ENCODE measurements around the gene ETS1.

The ETS1 gene

DNA sequence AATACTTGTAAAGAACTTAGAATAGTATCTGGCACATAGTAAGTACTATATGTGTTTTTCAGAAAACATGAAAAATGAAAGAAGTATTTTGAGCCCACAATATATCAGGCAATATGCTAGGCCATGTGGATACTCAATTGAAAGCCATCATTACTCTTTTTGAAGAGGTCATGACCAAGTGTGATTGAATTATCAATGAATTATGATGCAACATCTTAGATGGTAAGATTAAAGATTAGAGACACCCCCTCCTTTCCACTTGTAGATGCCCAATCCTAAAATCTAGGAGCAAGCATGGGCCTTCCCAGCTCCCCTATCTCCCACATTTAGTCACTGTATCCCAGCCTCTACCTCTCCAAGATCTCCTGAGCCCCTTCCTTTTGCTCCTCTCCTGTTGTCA lies 154.4 kb downstream of the ETS1 start:
- no peak for DNase-seq (ENCODE audit: low read depth)
- Histone ChIP-seq H3K4me1 (ENCODE audit: control insufficient read depth, insufficient read depth, low read length) (peaks cover 15% of the 10 kb centered on the region), H3K4me3 (ENCODE audit: low read length) (no peak overlapping the region), H3K9me3 (ENCODE audit: control insufficient read depth, low read length) (no peaks in the 10 kb centered on the region), H3K27me3 (replicated peaks; ENCODE audit: control insufficient read depth, insufficient read depth, low read length) (no peaks in the 10 kb centered on the region), H3K9ac (ENCODE audit: low read length) (no peak overlapping the region), H3K36me3 (ENCODE audit: control insufficient read depth, insufficient read depth, low read length, severe bottlenecking) (no peaks in the 10 kb centered on the region)

- no peak for DNase-seq (ENCODE audit: low read depth)
- Histone ChIP-seq H3K4me3 (ENCODE audit: low read length) (no peak overlapping the region), H3K4me1 (ENCODE audit: control insufficient read depth, insufficient read depth, low read length) (peaks cover 11% of the 10 kb centered on the region), H3K9ac (ENCODE audit: low read length) (no peak overlapping the region), H3K36me3 (ENCODE audit: control insufficient read depth, insufficient read depth, low read length, severe bottlenecking) (no peaks in the 10 kb centered on the region), H3K27me3 (replicated peaks; ENCODE audit: control insufficient read depth, insufficient read depth, low read length) (no peaks in the 10 kb centered on the region), H3K9me3 (ENCODE audit: control insufficient read depth, low read length) (no peaks in the 10 kb centered on the region)
Observed at GRCh38 chr11:128431931-128432330, 155.4 kb downstream of the ETS1 start.

GRCh38 chr11:128428935-128429334 lies 158.4 kb downstream of the ETS1 start:
- Histone ChIP-seq H3K4me3 (ENCODE audit: low read length) (no peak overlapping the region), H3K9me3 (ENCODE audit: control insufficient read depth, low read length) (no peaks in the 10 kb centered on the region), H3K9ac (ENCODE audit: low read length) (no peak overlapping the region), H3K36me3 (ENCODE audit: control insufficient read depth, insufficient read depth, low read length, severe bottlenecking) (no peaks in the 10 kb centered on the region), H3K27me3 (replicated peaks; ENCODE audit: control insufficient read depth, insufficient read depth, low read length) (no peaks in the 10 kb centered on the region), H3K4me1 (ENCODE audit: control insufficient read depth, insufficient read depth, low read length) (peaks cover 14% of the 10 kb centered on the region)
- no peak for DNase-seq (ENCODE audit: low read depth)

GRCh38 chr11:128424851-128425285 lies 162.5 kb downstream of the ETS1 start:
- no peaks in the 10 kb centered on the region for H3K36me3 ChIP-seq (ENCODE audit: control insufficient read depth, insufficient read depth, low read length, severe bottlenecking)
- no peak for DNase-seq (ENCODE audit: low read depth)
- peaks cover 31% of the 10 kb centered on the region for H3K4me1 ChIP-seq (ENCODE audit: control insufficient read depth, insufficient read depth, low read length)
- no peak overlapping the region for H3K4me3 ChIP-seq (ENCODE audit: low read length)
- H3K27me3 ChIP-seq (replicated peaks; ENCODE audit: control insufficient read depth, insufficient read depth, low read length): no peaks in the 10 kb centered on the region
- no peak overlapping the region for H3K9ac ChIP-seq (ENCODE audit: low read length)
- no peaks in the 10 kb centered on the region for H3K9me3 ChIP-seq (ENCODE audit: control insufficient read depth, low read length)

- H3K4me1 ChIP-seq (ENCODE audit: control insufficient read depth, insufficient read depth, low read length): peaks cover 31% of the 10 kb centered on the region
- H3K9ac ChIP-seq (ENCODE audit: low read length): no peak overlapping the region
- H3K4me3 ChIP-seq (ENCODE audit: low read length): no peak overlapping the region
- H3K36me3 ChIP-seq (ENCODE audit: control insufficient read depth, insufficient read depth, low read length, severe bottlenecking): no peaks in the 10 kb centered on the region
- no peaks in the 10 kb centered on the region for H3K9me3 ChIP-seq (ENCODE audit: control insufficient read depth, low read length)
- no peaks in the 10 kb centered on the region for H3K27me3 ChIP-seq (replicated peaks; ENCODE audit: control insufficient read depth, insufficient read depth, low read length)
- DNase-seq (ENCODE audit: low read depth): no peak
Observed at GRCh38 chr11:128424271-128424711, 163.1 kb downstream of the ETS1 start.

- Histone ChIP-seq H3K36me3 (ENCODE audit: control insufficient read depth, insufficient read depth, low read length, severe bottlenecking) (no peaks in the 10 kb centered on the region), H3K4me3 (ENCODE audit: low read length) (no peak overlapping the region), H3K4me1 (ENCODE audit: control insufficient read depth, insufficient read depth, low read length) (peaks cover 32% of the 10 kb centered on the region), H3K9me3 (ENCODE audit: control insufficient read depth, low read length) (no peaks in the 10 kb centered on the region), H3K27me3 (replicated peaks; ENCODE audit: control insufficient read depth, insufficient read depth, low read length) (no peaks in the 10 kb centered on the region), H3K9ac (ENCODE audit: low read length) (no peak overlapping the region)
- DNase-seq (ENCODE audit: low read depth): no peak
Observed at GRCh38 chr11:128422576-128423370, 164.6 kb downstream of the ETS1 start.

DNA sequence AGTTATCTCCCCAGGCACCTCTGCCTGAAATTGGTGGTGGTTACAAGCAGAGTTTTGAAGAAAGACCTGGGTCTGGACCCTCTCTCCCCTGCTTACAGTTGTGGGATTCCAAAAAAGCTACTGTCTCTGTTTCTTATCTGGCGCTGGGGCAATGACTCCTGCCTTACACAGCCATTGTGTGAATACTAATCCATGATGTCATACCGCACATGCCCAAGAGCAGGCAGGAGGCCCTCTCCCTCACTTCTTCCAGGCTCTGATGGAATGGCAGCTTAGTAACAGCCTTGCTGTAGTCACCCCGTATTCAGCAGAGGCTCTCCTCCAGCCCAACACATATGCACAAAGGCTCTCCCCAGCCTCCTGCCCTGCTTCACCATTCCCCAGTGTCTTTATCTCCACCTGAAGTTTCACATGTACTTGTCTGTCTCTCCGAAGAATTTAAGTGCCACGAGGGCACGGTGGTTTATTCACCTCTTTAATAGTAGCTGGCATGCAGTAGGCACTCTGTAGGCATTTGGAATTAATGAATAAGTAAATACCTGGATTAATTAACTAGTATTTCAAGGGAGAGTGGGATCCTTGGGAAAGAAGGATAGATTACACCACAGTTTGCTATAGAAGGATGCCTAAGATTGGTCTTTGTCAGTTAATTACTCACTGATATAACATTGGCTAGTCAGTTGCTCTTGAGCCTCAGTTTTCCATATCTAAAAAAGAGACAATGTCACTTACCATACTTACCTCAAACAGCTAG lies 165.6 kb downstream of the ETS1 start:
- Histone ChIP-seq H3K9ac (ENCODE audit: low read length) (no peak overlapping the region), H3K27me3 (replicated peaks; ENCODE audit: control insufficient read depth, insufficient read depth, low read length) (no peaks in the 10 kb centered on the region), H3K9me3 (ENCODE audit: control insufficient read depth, low read length) (no peaks in the 10 kb centered on the region), H3K4me3 (ENCODE audit: low read length) (peak overlapping the region; percentile 4), H3K36me3 (ENCODE audit: control insufficient read depth, insufficient read depth, low read length, severe bottlenecking) (no peaks in the 10 kb centered on the region), H3K4me1 (ENCODE audit: control insufficient read depth, insufficient read depth, low read length) (peaks cover 39% of the 10 kb centered on the region)
- DNase-seq (ENCODE audit: low read depth): peak; percentile 50

DNA sequence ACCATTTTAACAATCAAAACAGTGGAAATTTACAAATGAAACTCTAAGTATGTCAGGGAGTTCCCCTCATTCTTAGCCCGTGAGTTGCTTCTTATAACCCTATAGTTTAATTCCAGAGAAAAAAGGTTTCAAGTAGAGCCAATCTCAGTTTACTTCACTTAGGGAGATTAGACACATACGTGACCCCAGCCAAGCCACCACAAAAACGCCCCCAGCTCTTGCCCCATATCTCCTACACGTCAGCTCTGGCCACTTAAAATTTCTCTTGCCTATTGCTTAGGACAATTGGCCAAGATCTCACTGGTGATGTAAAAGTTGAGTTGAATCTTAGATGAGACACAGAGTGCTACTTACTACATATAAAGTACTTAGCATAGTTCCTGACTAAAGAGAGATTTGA lies 166.4 kb downstream of the ETS1 start:
- H3K27me3 ChIP-seq (replicated peaks; ENCODE audit: control insufficient read depth, insufficient read depth, low read length): no peaks in the 10 kb centered on the region
- H3K9me3 ChIP-seq (ENCODE audit: control insufficient read depth, low read length): no peaks in the 10 kb centered on the region
- H3K4me1 ChIP-seq (ENCODE audit: control insufficient read depth, insufficient read depth, low read length): peaks cover 39% of the 10 kb centered on the region
- peak overlapping the region; percentile 4 for H3K4me3 ChIP-seq (ENCODE audit: low read length)
- peak; percentile 96 for DNase-seq (ENCODE audit: low read depth)
- no peaks in the 10 kb centered on the region for H3K36me3 ChIP-seq (ENCODE audit: control insufficient read depth, insufficient read depth, low read length, severe bottlenecking)
- no peak overlapping the region for H3K9ac ChIP-seq (ENCODE audit: low read length)

DNA sequence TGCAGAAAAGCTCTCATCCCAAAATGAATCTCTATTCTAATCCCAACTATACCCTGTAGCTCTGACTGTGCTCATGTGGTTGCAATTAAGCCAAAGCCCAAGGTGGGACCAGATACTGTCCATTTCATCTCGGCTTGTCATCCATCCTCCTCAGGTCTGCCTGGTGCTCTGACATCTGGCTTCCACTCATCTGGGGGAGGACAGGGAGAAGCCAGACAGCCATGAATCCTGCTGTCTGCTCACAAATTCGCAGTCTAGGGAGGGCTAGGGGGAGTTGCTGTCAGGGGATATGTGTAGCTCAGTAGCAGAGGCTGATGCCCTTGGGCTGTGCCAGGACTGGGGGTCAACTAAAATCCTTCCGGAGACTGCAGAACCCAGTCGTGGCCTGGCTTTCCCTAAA lies 167.1 kb downstream of the ETS1 start:
- Histone ChIP-seq H3K4me1 (ENCODE audit: control insufficient read depth, insufficient read depth, low read length) (peaks cover 39% of the 10 kb centered on the region), H3K27me3 (replicated peaks; ENCODE audit: control insufficient read depth, insufficient read depth, low read length) (no peaks in the 10 kb centered on the region), H3K9ac (ENCODE audit: low read length) (no peak overlapping the region), H3K4me3 (ENCODE audit: low read length) (no peak overlapping the region), H3K9me3 (ENCODE audit: control insufficient read depth, low read length) (no peaks in the 10 kb centered on the region), H3K36me3 (ENCODE audit: control insufficient read depth, insufficient read depth, low read length, severe bottlenecking) (no peaks in the 10 kb centered on the region)
- DNase-seq (ENCODE audit: low read depth): peak; percentile 41

GRCh38 chr11:128419012-128419767 lies 168.2 kb downstream of the ETS1 start:
- no peak overlapping the region for H3K9ac ChIP-seq (ENCODE audit: low read length)
- no peaks in the 10 kb centered on the region for H3K27me3 ChIP-seq (replicated peaks; ENCODE audit: control insufficient read depth, insufficient read depth, low read length)
- H3K4me1 ChIP-seq (ENCODE audit: control insufficient read depth, insufficient read depth, low read length): peaks cover 31% of the 10 kb centered on the region
- no peak overlapping the region for H3K4me3 ChIP-seq (ENCODE audit: low read length)
- DNase-seq (ENCODE audit: low read depth): no peak
- H3K36me3 ChIP-seq (ENCODE audit: control insufficient read depth, insufficient read depth, low read length, severe bottlenecking): no peaks in the 10 kb centered on the region
- no peaks in the 10 kb centered on the region for H3K9me3 ChIP-seq (ENCODE audit: control insufficient read depth, low read length)
